ENCODE results near the gene SLF2. TPM values are rescaled to one million over a fixed set of nuclear protein-coding genes. Genes with fewer than 3 reads are reported as not detected.

Gene SLF2
- total RNA-seq, 1 experiment from 2014 or later = 43.0 TPM

- no TSS peak for BruUV-seq (replicated peaks)
- no peak for DNase-seq (ENCODE audit: low read depth, low spot score)
- intact Hi-C loops (cut with micrococcal nuclease) = no loop called here
Observed at GRCh38 chr10:100998991-100999741, 86.4 kb downstream of the SLF2 start.

More at GRCh38 chr10:100998991-100999741, 86.4 kb downstream of the SLF2 start:
- TF ChIP-seq MAX (IDR thresholded peaks at IDR 0.05) = no peak
- TF ChIP-seq ELF1 (IDR thresholded peaks at IDR 0.05; ENCODE audit: borderline replicate concordance, low read depth) = no peak
- peak; percentile 70 for TF ChIP-seq ZFX (IDR thresholded peaks at IDR 0.05)
- TF ChIP-seq EZH2 (IDR thresholded peaks at IDR 0.05) = no peak
- TF ChIP-seq FOSL1 (IDR thresholded peaks at IDR 0.05; ENCODE audit: low read depth) = no peak
- peak; percentile 87 for TF ChIP-seq POLR2AphosphoS5 (IDR thresholded peaks at IDR 0.05; ENCODE audit: low read depth, low read length)
- TF ChIP-seq CBX3 (IDR thresholded peaks at IDR 0.05; ENCODE audit: low read depth) = no peak
- peak in 2 of 3 experiments; percentile 93 to 96; a peak in 4 of 6 replicates for TF ChIP-seq CTCF (IDR thresholded peaks at IDR 0.05 in 2 of 3, conservative IDR thresholded peaks at IDR 0.05 in 1 of 3; ENCODE audit: borderline replicate concordance in 1 of 3, insufficient read depth in 1 of 3, low read depth in 2 of 3, low read length in 2 of 3)
- ChIA-PET RAD21 (ENCODE audit: low non-redundant PET in 1 of 2, low total read pairs in 2 of 2, uncharacterized antibody in 2 of 2, unreplicated experiment in 2 of 2) (interaction anchor here in 1 of 2 experiments (0.9 to 2.4 kb wide), 2 partner anchors 15 kb away, joined by 5 to 10 read pairs; no protein-coding TSS in a partner anchor), POLR2A (interaction anchor here (0.9 to 1.0 kb wide), 3 partner anchors 11 to 32 kb away, joined by 5 to 6 read pairs (median 5); partner anchors contain the start of genes PDZD7 and SFXN3), CTCF (interaction anchor here (0.6 to 8.3 kb wide), 9 partner anchors 10 to 119 kb away, joined by 3 to 118 read pairs (median 12); partner anchors contain the start of genes PDZD7 and SFXN3)
- peak; percentile 51 for ATAC-seq
- no peaks in the 10 kb centered on the region for H4K20me1 ChIP-seq (ENCODE audit: insufficient read depth)
- no peak overlapping the region for H2AFZ ChIP-seq (ENCODE audit: low read depth, low read length, poor library complexity, severe bottlenecking)
- H3K4me1 ChIP-seq (ENCODE audit: control insufficient read depth in 1 of 2, insufficient read depth in 2 of 2, low read length in 2 of 2) = peaks cover 21 to 55% of the 10 kb centered on the region in 2 experiments
- peak overlapping the region; percentile 88 to 92 for H3K4me3 ChIP-seq (replicated peaks in 1 of 2; ENCODE audit: low read depth in 1 of 2, low read length in 2 of 2)
- no peaks in the 10 kb centered on the region for H3K9me2 ChIP-seq (ENCODE audit: insufficient read depth)
- H3K9me3 ChIP-seq (ENCODE audit: control insufficient read depth in 1 of 2, insufficient read depth in 1 of 2, low read depth in 1 of 2, low read length in 2 of 2) = no peaks in the 10 kb centered on the region
- no peaks in the 10 kb centered on the region for H3K27me3 ChIP-seq (ENCODE audit: insufficient read depth, low read length)
- peaks cover 48% of the 10 kb centered on the region for H3K79me2 ChIP-seq (ENCODE audit: insufficient read depth, low read length)
- peak overlapping the region; percentile 98 for H3K4me2 ChIP-seq (ENCODE audit: low read length)
- H3K27ac ChIP-seq (ENCODE audit: low read depth, low read length) = peak overlapping the region; percentile 87
- peaks cover 7 to 16% of the 10 kb centered on the region in 2 experiments; a peak in 2 of 4 replicates for H3K36me3 ChIP-seq (ENCODE audit: control insufficient read depth in 1 of 2, insufficient read depth in 2 of 2, low read length in 2 of 2)
- H3K9ac ChIP-seq (ENCODE audit: low read length) = peak overlapping the region; percentile 94

All from HCT116 (cell line).